HepG2 (cell line): ENCODE measurements around the gene ANXA11. TPM values are rescaled to one million over a fixed set of nuclear protein-coding genes. Genes with fewer than 3 reads are reported as not detected.
A peak's percentile ranks its signal among the peaks of the same experiment; 100 is the strongest.

Source experiments
- ATAC-seq: fragments of 200-7000 bp; cut with Tn5 transposase; 3 replicates; pipeline ENCODE4 v1.9.1; 2020; ENCODE audit warnings: mild to moderate bottlenecking, moderate library complexity
- BruUV-seq: library from RNA; stranded (reverse); fragments of 400-500 nt; replicated peaks from 2 replicates; lab custom pipeline; 2021; lab: Mats Ljungman, UMichigan
- CTCF ChIA-PET: fragments of 300-600 bp; formaldehyde crosslinking; extraction: SDS; loops from one replicate; lab custom pipeline; 2021; ENCODE audit warnings: low total read pairs, inconsistent platforms, low intra/inter-chr PET ratio; lab: Yijun Ruan, JAX
- POLR2A ChIA-PET: fragments of 350-600 bp; sonication (Branson Sonifier 250); formaldehyde crosslinking; loops from one replicate; lab custom pipeline; 2020; ENCODE audit warnings: antibody characterized with exemption, inconsistent platforms; lab: Yijun Ruan, JAX
- DNase-seq: peaks from one replicate; pipeline ENCODE4 v3.0.0-alpha.2; 2015; ENCODE audit warnings: low spot score
- FAIRE-seq: peaks from 3 replicates; lab custom pipeline; 2011; peaks lifted over from hg19 to GRCh38; lab: Jason Lieb, UNC
- H2AFZ ChIP-seq: one replicate; pipeline ENCODE4 v1.6.1; 2011; ENCODE audit warnings: low read length, inconsistent platforms
- H3K27ac ChIP-seq: fragments of 300-600 bp; 3 replicates; pipeline ENCODE4 v1.8.0; 2011; ENCODE audit warnings: mixed run types, mild to moderate bottlenecking, mixed read lengths, low read length, inconsistent platforms; ENCODE audit not compliant: insufficient read depth; ENCODE audit errors: extremely low read length
- H3K27me3 ChIP-seq, 2 experiments: fragments of 200-600 bp in 1 of 2; 2 replicates in 1 of 2; 3 replicates in 1 of 2; pipeline versions ENCODE4 v1.6.0 to v1.8.0; 2011; ENCODE audit warnings: low read length in 2 of 2, mild to moderate bottlenecking in 2 of 2, moderate library complexity in 2 of 2, inconsistent platforms in 1 of 2; ENCODE audit not compliant: insufficient read depth in 2 of 2, control insufficient read depth in 1 of 2
- H3K36me3 ChIP-seq, 2 experiments: fragments of 200-600 bp in 1 of 2; replicated peaks in 1 of 2; 2 replicates in 1 of 2; 3 replicates in 1 of 2; pipeline versions ENCODE4 v1.5.1 to v1.8.0; 2011; ENCODE audit warnings: low read length in 2 of 2, inconsistent platforms in 1 of 2; ENCODE audit not compliant: insufficient read depth in 2 of 2, control insufficient read depth in 1 of 2
- H3K4me1 ChIP-seq: 2 replicates; pipeline ENCODE4 v1.5.1; 2012; ENCODE audit warnings: low read length, inconsistent platforms; ENCODE audit not compliant: insufficient read depth
- H3K4me2 ChIP-seq: 2 replicates; pipeline ENCODE4 v1.6.0; 2011; ENCODE audit warnings: low read depth, low read length, inconsistent platforms
- H3K4me3 ChIP-seq, 3 experiments: fragments of 200-600 bp in 1 of 3; sonication (generic), shearing (Covaris generic) in 1 of 3; replicated peaks in 1 of 3; 2 replicates each; pipeline ENCODE4 v1.5.1; 2011 to 2016; ENCODE audit warnings: low read length in 3 of 3, inconsistent platforms in 2 of 3, low read depth in 2 of 3, mild to moderate bottlenecking in 2 of 3, control low read depth in 1 of 3, mixed read lengths in 1 of 3; ENCODE audit not compliant: insufficient read depth in 1 of 3
- H3K79me2 ChIP-seq: one replicate; pipeline ENCODE4 v1.6.1; 2011; ENCODE audit warnings: low read length, inconsistent platforms; ENCODE audit not compliant: insufficient read depth
- H3K9ac ChIP-seq: 2 replicates; pipeline ENCODE4 v1.6.0; 2011; ENCODE audit warnings: mild to moderate bottlenecking, low read depth, low read length, inconsistent platforms; ENCODE audit not compliant: insufficient read depth
- H3K9me3 ChIP-seq: 2 replicates; pipeline ENCODE4 v1.5.1; 2012; ENCODE audit warnings: mild to moderate bottlenecking, low read length
- H4K20me1 ChIP-seq: 2 replicates; pipeline ENCODE4 v1.6.0; 2011; ENCODE audit warnings: inconsistent platforms, mild to moderate bottlenecking, low read length, moderate library complexity; ENCODE audit not compliant: insufficient read depth
- SALL1 ChIP-seq: sonication (generic); formaldehyde crosslinking; IDR thresholded peaks from 2 replicates; pipeline ENCODE4 v1.8.0; 2022; ENCODE audit warnings: mild to moderate bottlenecking, missing genetic modification reagents
- TEAD3 ChIP-seq: optimal IDR thresholded peaks from 2 replicates; pipeline ENCODE3; 2016; ENCODE audit warnings: borderline replicate concordance
- ZBTB2 ChIP-seq: sonication (generic); formaldehyde crosslinking; IDR thresholded peaks from 2 replicates; pipeline ENCODE4 v1.8.0; 2022; ENCODE audit warnings: low read depth, missing genetic modification reagents
- ZBTB38 ChIP-seq: sonication (generic); formaldehyde crosslinking; IDR thresholded peaks from 2 replicates; pipeline ENCODE4 v1.5.1; 2020; ENCODE audit warnings: mild to moderate bottlenecking, missing genetic modification reagents
- ZNF207 ChIP-seq: fragments of 450-650 bp; IDR thresholded peaks from 2 replicates; pipeline ENCODE4 v1.6.1; 2016; ENCODE audit warnings: antibody characterized with exemption, borderline replicate concordance
- ZNF318 ChIP-seq: sonication (generic); formaldehyde crosslinking; IDR thresholded peaks from 2 replicates; pipeline ENCODE4 v1.4.0; 2020; ENCODE audit warnings: mild to moderate bottlenecking, missing genetic modification reagents
- ZNF460 ChIP-seq: sonication (generic); formaldehyde crosslinking; IDR thresholded peaks from 2 replicates; pipeline ENCODE4 v1.5.1; 2020; ENCODE audit warnings: missing genetic modification reagents, mild to moderate bottlenecking, borderline replicate concordance
- WGBS: methylation state at CpG from one replicate; pipeline ENCODE4 v1.1.6; 2017; ENCODE audit warnings: low lambda C conversion rate; 5-methylcytosine and 5-hydroxymethylcytosine counted together
- in situ Hi-C: cut with HindIII; loops from 2 replicates; pipeline ENCODE4 v1.10.0; 2017; ENCODE audit warnings: low pct_unique_long_range_greater_than_20kb; ENCODE audit not compliant: extremely low pct_ligation_motif_present
- intact Hi-C: fragments of 100-400 bp; cut with micrococcal nuclease; formaldehyde crosslinking; loops from one replicate; pipeline ENCODE4 v1.10.0; 2022; ENCODE audit not compliant: unreplicated experiment
- polyA plus RNA-seq, 8 experiments: library from polyadenylated mRNA; depleted of rRNA in 3 of 8; stranded (reverse) in 7 of 8; unstranded in 1 of 8; fragments of >200 nt; fragmentation: Illumina TruSeq in 4 of 8; extraction: Trizol in 4 of 8; gene quantifications; 2 replicates each; pipeline versions ENCODE4 v1.2.1 to v1.2.3, GENCODE V29; 2011 to 2016; ENCODE audit warnings: low read depth in 4 of 8, missing spikeins in 1 of 8, mixed read lengths in 1 of 8; ENCODE audit not compliant: insufficient read depth in 1 of 8
- total RNA-seq, 5 experiments: library from RNA; depleted of rRNA; stranded (reverse); fragments of >200 nt; fragmentation: Illumina TruSeq; extraction: Trizol; gene quantifications; 2 replicates each; pipeline ENCODE4 v1.2.3, GENCODE V29; 2016; ENCODE audit warnings: low read depth in 1 of 5
- TF ChIP-seq, protein P1 (sequence below): sonication (generic); formaldehyde crosslinking; IDR thresholded peaks from 2 replicates; pipeline ENCODE4 v1.5.0; 2020; ENCODE audit warnings: mild to moderate bottlenecking, missing genetic modification reagents, moderate library complexity
- TF ChIP-seq, protein P2 (sequence below): IDR thresholded peaks from 2 replicates; pipeline ENCODE4 v1.6.1; 2016; ENCODE audit warnings: mild to moderate bottlenecking

Gene ANXA11
- total and polyA plus RNA-seq, 2 of the 13 experiments (the other 11 are each of a cell fraction or from before 2014, with no cell fraction given): 30.6 to 51.5 TPM

GRCh38 chr10:80141696-80142460 lies 63.5 kb downstream of the ANXA11 start:
- in situ Hi-C loops: loop anchor here (5.0 kb wide), 1 partner anchor 80 kb away; no protein-coding TSS in a partner anchor
- H4K20me1 ChIP-seq: no peaks in the 10 kb centered on the region
- WGBS: 19% methylated on average over 14 of the region's 19 CpGs
- FAIRE-seq: peak; percentile 28
- H3K27ac ChIP-seq: no peak overlapping the region
- POLR2A ChIA-PET: no interaction called here
- peak overlapping the region; percentile 50; the same call in 1 of the 2 replicates for H3K4me2 ChIP-seq
- peaks cover 30% of the 10 kb centered on the region for H3K4me1 ChIP-seq
- peak; percentile 28 for ATAC-seq
- no peaks in the 10 kb centered on the region for H3K79me2 ChIP-seq
- peaks cover 3 to 9% of the 10 kb centered on the region in 2 experiments; a peak in 4 of 5 replicates for H3K27me3 ChIP-seq
- TF ChIP-seq, protein P1, sequence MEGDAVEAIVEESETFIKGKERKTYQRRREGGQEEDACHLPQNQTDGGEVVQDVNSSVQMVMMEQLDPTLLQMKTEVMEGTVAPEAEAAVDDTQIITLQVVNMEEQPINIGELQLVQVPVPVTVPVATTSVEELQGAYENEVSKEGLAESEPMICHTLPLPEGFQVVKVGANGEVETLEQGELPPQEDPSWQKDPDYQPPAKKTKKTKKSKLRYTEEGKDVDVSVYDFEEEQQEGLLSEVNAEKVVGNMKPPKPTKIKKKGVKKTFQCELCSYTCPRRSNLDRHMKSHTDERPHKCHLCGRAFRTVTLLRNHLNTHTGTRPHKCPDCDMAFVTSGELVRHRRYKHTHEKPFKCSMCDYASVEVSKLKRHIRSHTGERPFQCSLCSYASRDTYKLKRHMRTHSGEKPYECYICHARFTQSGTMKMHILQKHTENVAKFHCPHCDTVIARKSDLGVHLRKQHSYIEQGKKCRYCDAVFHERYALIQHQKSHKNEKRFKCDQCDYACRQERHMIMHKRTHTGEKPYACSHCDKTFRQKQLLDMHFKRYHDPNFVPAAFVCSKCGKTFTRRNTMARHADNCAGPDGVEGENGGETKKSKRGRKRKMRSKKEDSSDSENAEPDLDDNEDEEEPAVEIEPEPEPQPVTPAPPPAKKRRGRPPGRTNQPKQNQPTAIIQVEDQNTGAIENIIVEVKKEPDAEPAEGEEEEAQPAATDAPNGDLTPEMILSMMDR (CRISPR knock-in tag): 0 out of 2 replicates have a peak, but pooled peaks have one; percentile 10
- TF ChIP-seq ZNF460 (no peak), SALL1 (CRISPR knock-in tag) (0 out of 2 replicates have a peak, but pooled peaks have one; percentile 6), ZBTB38 (CRISPR knock-in tag) (no peak), ZBTB2 (no peak), TEAD3 (peak; percentile 18), ZNF207 (no peak), ZNF318 (CRISPR knock-in tag) (no peak)
- TF ChIP-seq, protein P2, sequence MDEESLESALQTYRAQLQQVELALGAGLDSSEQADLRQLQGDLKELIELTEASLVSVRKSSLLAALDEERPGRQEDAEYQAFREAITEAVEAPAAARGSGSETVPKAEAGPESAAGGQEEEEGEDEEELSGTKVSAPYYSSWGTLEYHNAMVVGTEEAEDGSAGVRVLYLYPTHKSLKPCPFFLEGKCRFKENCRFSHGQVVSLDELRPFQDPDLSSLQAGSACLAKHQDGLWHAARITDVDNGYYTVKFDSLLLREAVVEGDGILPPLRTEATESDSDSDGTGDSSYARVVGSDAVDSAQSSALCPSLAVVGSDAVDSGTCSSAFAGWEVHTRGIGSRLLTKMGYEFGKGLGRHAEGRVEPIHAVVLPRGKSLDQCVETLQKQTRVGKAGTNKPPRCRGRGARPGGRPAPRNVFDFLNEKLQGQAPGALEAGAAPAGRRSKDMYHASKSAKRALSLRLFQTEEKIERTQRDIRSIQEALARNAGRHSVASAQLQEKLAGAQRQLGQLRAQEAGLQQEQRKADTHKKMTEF (CRISPR knock-in tag): no peak
- intact Hi-C loops: loop anchor here (2.0 to 10.0 kb wide), 2 partner anchors 27 to 63 kb away; partner anchors contain the start of gene ANXA11
- H2AFZ ChIP-seq: no peak overlapping the region
- H3K36me3 ChIP-seq: no peaks in the 10 kb centered on the region
- no TSS peak for BruUV-seq
- CTCF ChIA-PET: no interaction called here
- H3K4me3 ChIP-seq: no peak overlapping the region
- H3K9me3 ChIP-seq: no peaks in the 10 kb centered on the region
- DNase-seq: no peak
- H3K9ac ChIP-seq: no peak overlapping the region
